Measurements from ENCODE around the gene SPR.

The SPR gene

DNA sequence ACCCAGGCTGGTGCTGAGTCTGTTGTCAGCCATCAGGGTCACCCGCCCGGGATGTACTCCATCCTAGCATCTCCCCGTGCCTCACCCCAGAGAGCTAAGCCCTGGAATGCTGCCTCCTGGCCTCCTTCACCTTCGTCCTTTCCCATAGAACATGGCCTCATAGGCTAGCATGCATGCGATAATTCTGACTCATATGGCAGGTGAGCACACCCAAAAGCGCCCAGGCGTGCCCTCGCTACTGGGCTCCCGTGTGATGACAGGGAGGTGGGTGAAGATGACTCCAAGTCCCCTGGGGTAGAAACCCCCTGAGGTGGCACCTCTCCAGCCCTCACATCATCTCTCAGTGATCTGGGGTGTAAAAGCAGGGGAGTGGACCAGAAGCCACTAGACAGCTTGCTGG is 7.3 kb downstream of the SPR start (continued):
- TF ChIP-seq REST (tag by site-specific recombination; IDR thresholded peaks at IDR 0.05) (no peak), ZNF23 (tag by site-specific recombination; IDR thresholded peaks at IDR 0.05; ENCODE audit: borderline replicate concordance) (no peak)
- TF ChIP-seq, protein P1, sequence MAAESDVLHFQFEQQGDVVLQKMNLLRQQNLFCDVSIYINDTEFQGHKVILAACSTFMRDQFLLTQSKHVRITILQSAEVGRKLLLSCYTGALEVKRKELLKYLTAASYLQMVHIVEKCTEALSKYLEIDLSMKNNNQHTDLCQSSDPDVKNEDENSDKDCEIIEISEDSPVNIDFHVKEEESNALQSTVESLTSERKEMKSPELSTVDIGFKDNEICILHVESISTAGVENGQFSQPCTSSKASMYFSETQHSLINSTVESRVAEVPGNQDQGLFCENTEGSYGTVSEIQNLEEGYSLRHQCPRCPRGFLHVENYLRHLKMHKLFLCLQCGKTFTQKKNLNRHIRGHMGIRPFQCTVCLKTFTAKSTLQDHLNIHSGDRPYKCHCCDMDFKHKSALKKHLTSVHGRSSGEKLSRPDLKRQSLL (tag by site-specific recombination; IDR thresholded peaks at IDR 0.05), result no peak

- Histone ChIP-seq H3K36me3 (ENCODE audit: control insufficient read depth in 2 of 2, insufficient read depth in 1 of 2, low read length in 2 of 2) (peaks cover 0 to 15% of the 10 kb centered on the region in 2 experiments; a peak in 2 of 3 replicates), H3K4me3 (ENCODE audit: low read depth, low read length) (no peak overlapping the region), H3K9me3 (ENCODE audit: control insufficient read depth, insufficient read depth, low read depth, low read length) (no peaks in the 10 kb centered on the region), H3K4me1 (ENCODE audit: control insufficient read depth, insufficient read depth, low read length) (no peaks in the 10 kb centered on the region), H3K27ac (ENCODE audit: extremely low read depth, low read depth, low read length) (no peak overlapping the region)
- ChIA-PET POLR2A (interaction anchor here (0.6 kb wide), 1 partner anchor 14 kb away, joined by 5 read pairs; no protein-coding TSS in a partner anchor), CTCF (interaction anchor here (1.2 to 8.1 kb wide), 5 partner anchors 41 to 317 kb away, joined by 6 to 168 read pairs (median 75); no protein-coding TSS in a partner anchor)
- no peak for TF ChIP-seq CTCF (tag by site-specific recombination; IDR thresholded peaks at IDR 0.05)
- no peak for TF ChIP-seq ZFP37 (tag by site-specific recombination; IDR thresholded peaks at IDR 0.05)
- TF ChIP-seq, protein P2, sequence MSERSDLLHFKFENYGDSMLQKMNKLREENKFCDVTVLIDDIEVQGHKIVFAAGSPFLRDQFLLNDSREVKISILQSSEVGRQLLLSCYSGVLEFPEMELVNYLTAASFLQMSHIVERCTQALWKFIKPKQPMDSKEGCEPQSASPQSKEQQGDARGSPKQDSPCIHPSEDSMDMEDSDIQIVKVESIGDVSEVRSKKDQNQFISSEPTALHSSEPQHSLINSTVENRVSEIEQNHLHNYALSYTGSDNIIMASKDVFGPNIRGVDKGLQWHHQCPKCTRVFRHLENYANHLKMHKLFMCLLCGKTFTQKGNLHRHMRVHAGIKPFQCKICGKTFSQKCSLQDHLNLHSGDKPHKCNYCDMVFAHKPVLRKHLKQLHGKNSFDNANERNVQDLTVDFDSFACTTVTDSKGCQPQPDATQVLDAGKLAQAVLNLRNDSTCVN (tag by site-specific recombination; optimal IDR thresholded peaks at IDR 0.05), result no peak
- TF ChIP-seq ZNF223 (tag by site-specific recombination; IDR thresholded peaks at IDR 0.05), result no peak
- TF ChIP-seq, protein P3, sequence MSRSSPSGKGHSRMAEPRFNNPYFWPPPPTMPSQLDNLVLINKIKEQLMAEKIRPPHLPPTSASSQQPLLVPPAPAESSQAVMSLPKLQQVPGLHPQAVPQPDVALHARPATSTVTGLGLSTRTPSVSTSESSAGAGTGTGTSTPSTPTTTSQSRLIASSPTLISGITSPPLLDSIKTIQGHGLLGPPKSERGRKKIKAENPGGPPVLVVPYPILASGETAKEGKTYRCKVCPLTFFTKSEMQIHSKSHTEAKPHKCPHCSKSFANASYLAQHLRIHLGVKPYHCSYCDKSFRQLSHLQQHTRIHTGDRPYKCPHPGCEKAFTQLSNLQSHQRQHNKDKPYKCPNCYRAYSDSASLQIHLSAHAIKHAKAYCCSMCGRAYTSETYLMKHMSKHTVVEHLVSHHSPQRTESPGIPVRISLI (tag by site-specific recombination; IDR thresholded peaks at IDR 0.05), result no peak
- TF ChIP-seq ZSCAN5A (tag by site-specific recombination; IDR thresholded peaks at IDR 0.05), result no peak
- TF ChIP-seq, protein P4, sequence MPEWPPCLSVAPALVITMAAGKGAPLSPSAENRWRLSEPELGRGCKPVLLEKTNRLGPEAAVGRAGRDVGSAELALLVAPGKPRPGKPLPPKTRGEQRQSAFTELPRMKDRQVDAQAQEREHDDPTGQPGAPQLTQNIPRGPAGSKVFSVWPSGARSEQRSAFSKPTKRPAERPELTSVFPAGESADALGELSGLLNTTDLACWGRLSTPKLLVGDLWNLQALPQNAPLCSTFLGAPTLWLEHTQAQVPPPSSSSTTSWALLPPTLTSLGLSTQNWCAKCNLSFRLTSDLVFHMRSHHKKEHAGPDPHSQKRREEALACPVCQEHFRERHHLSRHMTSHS (tag by site-specific recombination; IDR thresholded peaks at IDR 0.05), result no peak
- TF ChIP-seq OSR2 (tag by site-specific recombination; IDR thresholded peaks at IDR 0.05), result no peak
- no peak for TF ChIP-seq HOXD13 (CRISPR knock-in tag; IDR thresholded peaks at IDR 0.05; ENCODE audit: borderline replicate concordance)
- TF ChIP-seq SALL2 (tag by site-specific recombination; IDR thresholded peaks at IDR 0.05; ENCODE audit: borderline replicate concordance), result no peak
- no peak for TF ChIP-seq ZNF155 (tag by site-specific recombination; IDR thresholded peaks at IDR 0.05)
- no peak for TF ChIP-seq ZNF560 (tag by site-specific recombination; IDR thresholded peaks at IDR 0.05; ENCODE audit: borderline replicate concordance)
- TF ChIP-seq, protein P5, sequence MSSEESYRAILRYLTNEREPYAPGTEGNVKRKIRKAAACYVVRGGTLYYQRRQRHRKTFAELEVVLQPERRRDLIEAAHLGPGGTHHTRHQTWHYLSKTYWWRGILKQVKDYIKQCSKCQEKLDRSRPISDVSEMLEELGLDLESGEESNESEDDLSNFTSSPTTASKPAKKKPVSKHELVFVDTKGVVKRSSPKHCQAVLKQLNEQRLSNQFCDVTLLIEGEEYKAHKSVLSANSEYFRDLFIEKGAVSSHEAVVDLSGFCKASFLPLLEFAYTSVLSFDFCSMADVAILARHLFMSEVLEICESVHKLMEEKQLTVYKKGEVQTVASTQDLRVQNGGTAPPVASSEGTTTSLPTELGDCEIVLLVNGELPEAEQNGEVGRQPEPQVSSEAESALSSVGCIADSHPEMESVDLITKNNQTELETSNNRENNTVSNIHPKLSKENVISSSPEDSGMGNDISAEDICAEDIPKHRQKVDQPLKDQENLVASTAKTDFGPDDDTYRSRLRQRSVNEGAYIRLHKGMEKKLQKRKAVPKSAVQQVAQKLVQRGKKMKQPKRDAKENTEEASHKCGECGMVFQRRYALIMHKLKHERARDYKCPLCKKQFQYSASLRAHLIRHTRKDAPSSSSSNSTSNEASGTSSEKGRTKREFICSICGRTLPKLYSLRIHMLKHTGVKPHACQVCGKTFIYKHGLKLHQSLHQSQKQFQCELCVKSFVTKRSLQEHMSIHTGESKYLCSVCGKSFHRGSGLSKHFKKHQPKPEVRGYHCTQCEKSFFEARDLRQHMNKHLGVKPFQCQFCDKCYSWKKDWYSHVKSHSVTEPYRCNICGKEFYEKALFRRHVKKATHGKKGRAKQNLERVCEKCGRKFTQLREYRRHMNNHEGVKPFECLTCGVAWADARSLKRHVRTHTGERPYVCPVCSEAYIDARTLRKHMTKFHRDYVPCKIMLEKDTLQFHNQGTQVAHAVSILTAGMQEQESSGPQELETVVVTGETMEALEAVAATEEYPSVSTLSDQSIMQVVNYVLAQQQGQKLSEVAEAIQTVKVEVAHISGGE (tag by site-specific recombination; conservative IDR thresholded peaks at IDR 0.05; ENCODE audit: low read depth), result no peak
- no peak for TF ChIP-seq BCL11A (tag by site-specific recombination; IDR thresholded peaks at IDR 0.05; ENCODE audit: low read depth)
- no peak for TF ChIP-seq ZNF16 (tag by site-specific recombination; IDR thresholded peaks at IDR 0.05; ENCODE audit: low read depth)
- no peak for TF ChIP-seq ZNF830 (tag by site-specific recombination; IDR thresholded peaks at IDR 0.05; ENCODE audit: low read depth)
These were observed 7.9 kb downstream of the SPR start for GRCh38 chr2:72895154-72895553.

All from HEK293 (cell line).